Neural progenitor cell (in vitro differentiated cells): ENCODE measurements around the gene SPTBN2. TPM values are rescaled to one million over a fixed set of nuclear protein-coding genes. Genes with fewer than 3 reads are reported as not detected.

Experiments used
- DNase-seq: peaks from one replicate; pipeline ENCODE4 v3.0.0-alpha.2; 2016; ENCODE audit warnings: low spot score
- H2AFZ ChIP-seq: fragments of 200-600 bp; sonication (generic); replicated peaks from 2 replicates; pipeline ENCODE4 v1.6.1; 2016; ENCODE audit warnings: antibody characterized with exemption
- H3F3A ChIP-seq: fragments of 200-600 bp; sonication (generic); 2 replicates; pipeline ENCODE4 v1.6.1; 2016; ENCODE audit warnings: antibody characterized with exemption, low read depth
- H3K27ac ChIP-seq: fragments of 200-600 bp; sonication (generic); 2 replicates; pipeline ENCODE4 v1.5.1; 2016; ENCODE audit warnings: mild to moderate bottlenecking
- H3K27me3 ChIP-seq: fragments of 200-600 bp; sonication (generic); 2 replicates; pipeline ENCODE4 v1.6.1; 2016; ENCODE audit warnings: mild to moderate bottlenecking, moderate library complexity
- H3K36me3 ChIP-seq: fragments of 200-600 bp; sonication (generic); 2 replicates; pipeline ENCODE4 v1.5.1; 2016
- H3K4me1 ChIP-seq: fragments of 200-600 bp; sonication (generic); 2 replicates; pipeline ENCODE4 v1.6.1; 2016; ENCODE audit warnings: mixed run types
- H3K4me2 ChIP-seq: fragments of 200-600 bp; sonication (generic); 2 replicates; pipeline ENCODE4 v1.6.1; 2016
- H3K4me3 ChIP-seq: fragments of 200-600 bp; sonication (generic); 2 replicates; pipeline ENCODE4 v1.5.1; 2016
- H3K79me2 ChIP-seq: fragments of 200-600 bp; sonication (generic); 2 replicates; pipeline ENCODE4 v1.6.1; 2016; ENCODE audit warnings: low read depth
- H3K9ac ChIP-seq: fragments of 200-600 bp; sonication (generic); 2 replicates; pipeline ENCODE4 v1.6.1; 2016
- H3K9me3 ChIP-seq: fragments of 200-600 bp; sonication (generic); 2 replicates; pipeline ENCODE4 v1.5.1; 2016; ENCODE audit warnings: low read depth
- H4K20me1 ChIP-seq: fragments of 200-600 bp; sonication (generic); 2 replicates; pipeline ENCODE4 v1.6.1; 2016; ENCODE audit warnings: low read depth
- H3K27ac Mint-ChIP-seq: 3 replicates; pipeline ENCODE4 v1.8.0; 2021; ENCODE audit warnings: mixed read lengths
- H3K27me3 Mint-ChIP-seq: 2 replicates; pipeline ENCODE4 v1.8.0; 2022; ENCODE audit warnings: low read depth, mild to moderate bottlenecking, inconsistent platforms, moderate library complexity, mixed read lengths; ENCODE audit not compliant: insufficient read depth
- H3K36me3 Mint-ChIP-seq: 3 replicates; pipeline ENCODE4 v1.8.0; 2021; ENCODE audit warnings: mixed read lengths
- H3K4me1 Mint-ChIP-seq: 3 replicates; pipeline ENCODE4 v1.8.0; 2021; ENCODE audit warnings: mixed read lengths
- H3K4me3 Mint-ChIP-seq: 3 replicates; pipeline ENCODE4 v1.8.0; 2021; ENCODE audit warnings: mild to moderate bottlenecking, moderate library complexity, mixed read lengths
- H3K9me3 Mint-ChIP-seq: 3 replicates; pipeline ENCODE4 v1.8.0; 2020; ENCODE audit warnings: mixed read lengths
- EZH2 ChIP-seq: fragments of 200-600 bp; sonication (generic); IDR thresholded peaks from 2 replicates; pipeline ENCODE4 v1.6.1; 2017; ENCODE audit warnings: antibody characterized with exemption, mild to moderate bottlenecking, moderate library complexity
- EZH2phosphoT487 ChIP-seq: fragments of 200-600 bp; sonication (generic); IDR thresholded peaks from 2 replicates; pipeline ENCODE4 v1.6.1; 2017; ENCODE audit warnings: antibody characterized with exemption
- total RNA-seq: library from RNA; depleted of rRNA; stranded (reverse); fragments of >200 nt; gene quantifications from 2 replicates; pipeline ENCODE4 v1.2.3, GENCODE V29; 2015; ENCODE audit warnings: low replicate concordance
- TF ChIP-seq, protein P1 (sequence below): fragments of 200-600 bp; sonication (generic); IDR thresholded peaks from 2 replicates; pipeline ENCODE4 v1.5.1; 2017; ENCODE audit warnings: antibody characterized with exemption, mild to moderate bottlenecking

The SPTBN2 gene
- total RNA-seq, 1 donor from 2014 or later = 14.5 TPM

DNA sequence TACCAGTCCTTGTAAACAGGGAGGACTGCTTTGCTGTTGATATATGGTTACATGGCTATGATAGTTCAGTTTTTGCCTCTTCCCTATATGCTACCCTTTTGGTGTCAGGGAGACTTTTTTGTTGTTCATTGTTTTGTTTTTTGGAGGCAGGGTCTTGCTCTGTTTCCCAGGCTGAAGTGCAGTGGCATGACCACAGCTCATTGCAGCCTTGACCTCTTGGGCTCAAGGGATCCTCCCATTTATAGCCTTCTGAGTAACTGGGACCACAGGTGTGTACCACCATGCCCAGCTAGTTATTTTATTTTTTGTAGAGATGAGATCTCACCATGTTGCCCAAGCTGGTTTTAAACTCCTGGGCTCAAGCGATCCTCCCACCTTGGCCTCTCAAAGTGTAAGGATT is 38.6 kb upstream of the SPTBN2 start:
- TF ChIP-seq EZH2phosphoT487 (no peak), EZH2 (no peak)
- TF ChIP-seq, protein P1, sequence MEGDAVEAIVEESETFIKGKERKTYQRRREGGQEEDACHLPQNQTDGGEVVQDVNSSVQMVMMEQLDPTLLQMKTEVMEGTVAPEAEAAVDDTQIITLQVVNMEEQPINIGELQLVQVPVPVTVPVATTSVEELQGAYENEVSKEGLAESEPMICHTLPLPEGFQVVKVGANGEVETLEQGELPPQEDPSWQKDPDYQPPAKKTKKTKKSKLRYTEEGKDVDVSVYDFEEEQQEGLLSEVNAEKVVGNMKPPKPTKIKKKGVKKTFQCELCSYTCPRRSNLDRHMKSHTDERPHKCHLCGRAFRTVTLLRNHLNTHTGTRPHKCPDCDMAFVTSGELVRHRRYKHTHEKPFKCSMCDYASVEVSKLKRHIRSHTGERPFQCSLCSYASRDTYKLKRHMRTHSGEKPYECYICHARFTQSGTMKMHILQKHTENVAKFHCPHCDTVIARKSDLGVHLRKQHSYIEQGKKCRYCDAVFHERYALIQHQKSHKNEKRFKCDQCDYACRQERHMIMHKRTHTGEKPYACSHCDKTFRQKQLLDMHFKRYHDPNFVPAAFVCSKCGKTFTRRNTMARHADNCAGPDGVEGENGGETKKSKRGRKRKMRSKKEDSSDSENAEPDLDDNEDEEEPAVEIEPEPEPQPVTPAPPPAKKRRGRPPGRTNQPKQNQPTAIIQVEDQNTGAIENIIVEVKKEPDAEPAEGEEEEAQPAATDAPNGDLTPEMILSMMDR = no peak
- Histone ChIP-seq H3K9me3 (no peaks in the 10 kb centered on the region), H3K36me3 (no peaks in the 10 kb centered on the region), H3K27ac (no peak overlapping the region), H2AFZ (no peak overlapping the region), H3K27me3 (no peaks in the 10 kb centered on the region), H3K4me3 (no peak overlapping the region), H3F3A (no peaks in the 10 kb centered on the region), H4K20me1 (no peaks in the 10 kb centered on the region), H3K4me2 (no peak overlapping the region), H3K79me2 (no peaks in the 10 kb centered on the region), H3K9ac (no peak overlapping the region), H3K4me1 (no peaks in the 10 kb centered on the region)
- peaks cover 1% of the 10 kb centered on the region for H3K27me3 Mint-ChIP-seq
- H3K4me1 Mint-ChIP-seq = no peaks in the 10 kb centered on the region
- no peak overlapping the region for H3K4me3 Mint-ChIP-seq
- H3K27ac Mint-ChIP-seq = no peak overlapping the region
- peaks cover 8% of the 10 kb centered on the region for H3K36me3 Mint-ChIP-seq
- no peak for DNase-seq
- no peaks in the 10 kb centered on the region for H3K9me3 Mint-ChIP-seq

DNA sequence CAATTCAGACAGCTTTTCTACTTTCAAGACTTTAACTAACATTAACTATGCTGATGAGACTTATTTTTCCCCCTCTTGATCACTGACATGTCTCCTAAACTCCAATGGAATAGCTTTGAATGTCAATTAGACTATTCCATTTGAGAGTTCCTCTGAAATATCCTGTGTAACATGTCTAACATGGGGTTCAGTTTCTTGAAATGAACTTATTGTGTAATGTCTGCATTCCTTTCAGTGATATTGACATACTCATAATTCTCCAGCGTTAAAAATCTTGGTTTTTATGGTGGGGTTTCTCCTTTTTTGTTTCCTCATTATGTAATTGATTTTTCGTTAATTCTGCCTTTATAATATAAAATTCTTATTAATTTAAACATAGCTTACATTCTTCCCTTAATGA is 37.7 kb upstream of the SPTBN2 start:
- Histone ChIP-seq H3K9ac (peak overlapping the region; percentile 16), H3K9me3 (no peaks in the 10 kb centered on the region), H3K4me3 (no peak overlapping the region), H3K36me3 (no peaks in the 10 kb centered on the region), H3K4me2 (no peak overlapping the region), H2AFZ (no peak overlapping the region), H4K20me1 (no peaks in the 10 kb centered on the region), H3K4me1 (no peaks in the 10 kb centered on the region), H3K79me2 (no peaks in the 10 kb centered on the region), H3K27me3 (no peaks in the 10 kb centered on the region), H3F3A (no peaks in the 10 kb centered on the region), H3K27ac (no peak overlapping the region)
- Mint-ChIP-seq H3K36me3 (peaks cover 10% of the 10 kb centered on the region), H3K27me3 (peaks cover 3% of the 10 kb centered on the region), H3K4me1 (no peaks in the 10 kb centered on the region), H3K27ac (no peak overlapping the region), H3K4me3 (no peak overlapping the region), H3K9me3 (no peaks in the 10 kb centered on the region)
- DNase-seq = no peak
- TF ChIP-seq EZH2phosphoT487 (no peak), EZH2 (no peak)
- TF ChIP-seq, protein P1 = no peak

DNA sequence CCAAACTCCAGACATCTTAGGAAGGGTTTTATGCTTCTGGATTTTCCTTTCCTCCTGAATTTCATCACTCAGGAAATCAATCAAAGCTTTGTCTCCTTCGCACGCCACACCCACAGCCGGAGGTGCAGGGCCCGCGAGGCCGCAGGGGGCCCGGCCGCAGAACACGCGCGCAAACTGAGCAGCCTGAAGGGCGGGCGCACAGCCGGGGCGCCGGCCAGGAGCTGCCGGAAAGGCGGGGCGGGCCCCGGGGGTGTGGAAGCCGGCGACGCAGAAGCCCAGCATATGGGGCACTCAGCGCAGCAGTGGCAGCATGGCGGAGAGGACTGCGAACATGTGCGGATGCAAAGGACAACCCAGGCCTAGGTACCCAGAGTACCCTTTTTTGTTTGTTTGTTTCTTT is 33.1 kb upstream of the SPTBN2 start:
- H3K27ac Mint-ChIP-seq = no peak overlapping the region

More for the DNA sequence above, 33.1 kb upstream of the SPTBN2 start:
- Mint-ChIP-seq H3K36me3 (peaks cover 9% of the 10 kb centered on the region), H3K4me3 (no peak overlapping the region), H3K4me1 (no peaks in the 10 kb centered on the region), H3K27me3 (peaks cover 3% of the 10 kb centered on the region), H3K9me3 (no peaks in the 10 kb centered on the region)
- Histone ChIP-seq H2AFZ (no peak overlapping the region), H3K9me3 (no peaks in the 10 kb centered on the region), H3K9ac (no peak overlapping the region), H3K27ac (no peak overlapping the region), H3F3A (no peaks in the 10 kb centered on the region), H3K36me3 (peaks cover 5% of the 10 kb centered on the region), H3K4me2 (no peak overlapping the region), H3K4me1 (no peaks in the 10 kb centered on the region), H4K20me1 (no peaks in the 10 kb centered on the region), H3K79me2 (no peaks in the 10 kb centered on the region), H3K27me3 (no peaks in the 10 kb centered on the region), H3K4me3 (no peak overlapping the region)
- DNase-seq = no peak
- TF ChIP-seq EZH2phosphoT487 (no peak), EZH2 (no peak)
- TF ChIP-seq, protein P1 = no peak
